HG03469 (cell line): ENCODE results near the gene RAP2A.

ENCODE experiments used
- ATAC-seq: cut with Tn5 transposase; IDR thresholded peaks from one replicate; pipeline ENCODE4 v1.9.1; 2021; ENCODE audit warnings: mild to moderate bottlenecking, moderate library complexity, moderate number of reproducible peaks; ENCODE audit not compliant: unreplicated experiment

RAP2A gene

GRCh38 chr13:97433727-97434396, at the start of gene RAP2A:
TSS of gene RAP2A (plus strand) at chr13:97434169. CDS start at chr13:97434471, 302 bp downstream.
- peak; percentile 25 for ATAC-seq

- no peak for ATAC-seq
These were observed 49.6 kb upstream of the RAP2A start for GRCh38 chr13:97384371-97384770.

- ATAC-seq, result no peak
These were observed 48.8 kb upstream of the RAP2A start for GRCh38 chr13:97385146-97385545.

DNA sequence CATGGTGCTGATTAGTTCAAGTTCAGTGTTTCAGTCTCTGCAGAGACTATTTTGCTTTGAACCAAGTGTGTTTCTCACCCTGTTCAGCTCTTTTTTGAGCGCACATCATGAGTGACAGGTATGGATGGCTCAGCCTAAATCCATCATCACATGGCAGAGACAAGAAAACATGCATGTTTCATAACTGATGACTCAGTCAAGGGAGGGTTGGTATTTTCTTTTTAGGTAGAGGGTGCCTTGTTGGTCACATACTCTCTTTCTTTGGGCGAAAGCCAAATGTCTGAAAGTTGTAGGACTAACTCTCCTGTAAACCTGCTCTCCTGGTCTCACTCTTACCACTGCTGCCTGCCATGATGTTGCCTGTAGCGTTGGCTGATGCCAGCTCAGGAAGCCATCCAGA, 48.1 kb upstream of the RAP2A start:
- no peak for ATAC-seq

DNA sequence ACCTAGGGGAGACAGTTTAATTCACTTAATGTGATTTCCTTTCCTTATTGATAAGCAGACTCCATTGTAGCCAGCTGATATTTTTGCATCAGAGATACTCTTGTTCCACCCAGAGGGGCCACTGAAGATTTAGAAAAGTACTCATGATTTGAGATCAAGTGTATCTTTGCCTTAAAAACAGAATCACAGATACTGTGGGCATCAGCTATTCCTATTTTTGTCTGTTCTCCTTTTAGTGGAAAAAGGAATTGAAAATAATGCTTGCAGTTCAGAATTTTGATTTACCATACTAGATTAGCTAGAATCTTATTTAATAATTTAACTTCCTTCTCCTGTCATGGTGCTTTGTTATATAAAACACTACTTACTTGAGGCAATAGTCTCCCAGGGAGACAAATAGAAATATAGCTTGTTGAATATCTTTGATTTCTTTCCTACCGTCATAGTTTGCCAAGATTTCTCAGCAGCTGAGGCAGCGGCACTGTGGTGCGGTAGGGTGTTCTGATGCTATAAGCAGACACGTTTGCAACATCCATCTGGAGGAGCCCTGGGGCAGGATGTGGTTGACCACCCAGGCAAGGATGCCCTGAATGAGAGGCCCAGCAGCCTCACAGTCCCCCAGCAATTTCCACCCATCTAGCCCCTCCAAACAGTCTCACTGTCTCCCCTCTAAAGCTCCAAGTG, 47.0 kb upstream of the RAP2A start:
- peak; percentile 58 for ATAC-seq

DNA sequence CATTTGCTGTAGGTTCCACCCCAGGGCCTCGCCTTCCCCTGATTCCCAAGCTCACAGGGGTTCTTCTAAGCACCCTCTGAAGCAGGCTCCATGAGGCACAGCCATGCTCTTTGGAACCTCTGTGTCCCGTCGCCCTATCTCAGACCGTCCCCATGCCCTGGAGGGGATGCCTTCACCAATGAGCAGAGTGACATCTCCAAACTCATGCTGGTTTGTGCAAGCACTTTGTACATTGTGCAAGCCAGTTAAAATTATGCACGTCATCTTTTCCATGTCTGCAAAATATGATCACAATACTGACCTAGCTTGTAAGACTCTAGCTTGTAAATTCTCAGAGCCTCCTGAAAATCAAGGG, 46.5 kb upstream of the RAP2A start:
- no peak for ATAC-seq

DNA sequence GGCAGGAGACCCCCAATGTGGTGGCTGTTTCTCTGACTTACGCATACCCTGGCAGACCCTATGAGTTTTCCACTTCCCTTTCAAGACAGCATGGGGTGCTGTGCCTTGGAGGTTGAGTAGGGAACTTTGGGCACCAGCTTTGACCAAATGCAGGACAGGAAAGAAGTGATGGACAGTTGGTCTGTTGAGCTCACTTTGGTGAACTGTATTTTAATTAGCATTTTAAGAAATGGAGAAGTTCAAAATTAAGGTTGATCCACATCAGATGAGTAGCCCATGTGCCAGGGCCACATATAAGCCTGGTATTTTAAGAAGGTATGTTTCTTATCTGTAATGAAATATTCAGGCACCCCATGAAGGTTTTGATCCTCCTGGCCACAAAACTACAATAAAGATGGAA, 46.1 kb upstream of the RAP2A start:
- no peak for ATAC-seq

DNA sequence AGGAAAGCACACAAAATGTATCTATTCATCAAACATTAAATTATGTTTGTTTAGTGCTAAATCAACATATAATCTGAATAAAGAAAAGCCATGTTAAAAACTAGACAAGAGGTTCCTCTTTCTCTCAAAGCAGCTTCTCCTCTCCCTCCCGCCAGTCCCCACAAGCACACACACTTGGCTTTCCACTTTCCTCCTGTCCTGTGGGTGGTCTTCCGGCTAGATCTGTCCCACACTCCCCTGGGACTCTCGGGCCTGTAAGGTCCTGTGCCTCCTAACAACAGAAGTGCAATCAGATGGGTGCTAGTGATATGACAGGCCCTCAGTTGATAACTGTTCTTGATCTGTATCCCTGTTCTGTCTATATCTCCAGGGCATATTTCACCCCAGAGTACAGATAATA, 45.6 kb upstream of the RAP2A start:
- ATAC-seq, result no peak

GRCh38 chr13:97390941-97391600, 42.9 kb upstream of the RAP2A start:
- no peak for ATAC-seq

DNA sequence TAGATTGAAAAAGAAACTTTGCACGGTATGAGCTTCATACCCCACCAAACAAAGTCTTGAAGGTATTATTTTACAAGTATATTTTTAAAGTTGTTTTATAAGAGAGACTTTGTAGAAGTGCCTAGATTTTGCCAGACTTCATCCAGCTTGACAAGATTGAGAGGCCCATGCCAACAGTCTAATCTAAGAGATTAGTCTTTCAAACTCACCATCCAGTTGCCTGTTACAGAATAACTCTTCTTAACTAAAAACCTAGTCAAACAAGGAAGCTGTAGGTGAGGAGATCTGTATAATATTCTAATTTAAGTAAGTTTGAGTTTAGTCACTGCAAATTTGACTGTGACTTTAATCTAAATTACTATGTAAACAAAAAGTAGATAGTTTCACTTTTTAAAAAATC, 41.9 kb upstream of the RAP2A start:
- no peak for ATAC-seq

GRCh38 chr13:97394542-97394941, 39.4 kb upstream of the RAP2A start:
- ATAC-seq, result no peak

GRCh38 chr13:97395447-97396136, 38.4 kb upstream of the RAP2A start:
- no peak for ATAC-seq

DNA sequence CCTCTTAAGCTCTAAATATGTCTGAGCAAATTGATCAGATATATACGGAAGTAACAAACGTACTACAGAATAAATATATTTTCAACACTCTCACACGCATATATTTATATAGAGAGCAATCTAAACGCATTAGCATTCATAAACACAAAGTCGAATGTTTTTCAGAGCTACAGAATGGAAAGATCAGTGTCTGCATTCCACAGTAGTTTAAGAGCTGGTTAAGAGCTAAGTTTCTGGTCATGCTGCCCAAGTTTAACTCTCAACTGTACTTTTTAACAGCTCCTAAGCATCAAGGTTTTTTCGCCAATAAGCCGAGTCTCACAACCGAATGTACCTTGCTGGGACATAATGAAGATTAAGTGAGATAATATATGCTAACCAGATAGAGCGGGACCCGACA, 36.7 kb upstream of the RAP2A start:
- ATAC-seq, result no peak

- no peak for ATAC-seq
These were observed 32.5 kb upstream of the RAP2A start for GRCh38 chr13:97401421-97401820.

DNA sequence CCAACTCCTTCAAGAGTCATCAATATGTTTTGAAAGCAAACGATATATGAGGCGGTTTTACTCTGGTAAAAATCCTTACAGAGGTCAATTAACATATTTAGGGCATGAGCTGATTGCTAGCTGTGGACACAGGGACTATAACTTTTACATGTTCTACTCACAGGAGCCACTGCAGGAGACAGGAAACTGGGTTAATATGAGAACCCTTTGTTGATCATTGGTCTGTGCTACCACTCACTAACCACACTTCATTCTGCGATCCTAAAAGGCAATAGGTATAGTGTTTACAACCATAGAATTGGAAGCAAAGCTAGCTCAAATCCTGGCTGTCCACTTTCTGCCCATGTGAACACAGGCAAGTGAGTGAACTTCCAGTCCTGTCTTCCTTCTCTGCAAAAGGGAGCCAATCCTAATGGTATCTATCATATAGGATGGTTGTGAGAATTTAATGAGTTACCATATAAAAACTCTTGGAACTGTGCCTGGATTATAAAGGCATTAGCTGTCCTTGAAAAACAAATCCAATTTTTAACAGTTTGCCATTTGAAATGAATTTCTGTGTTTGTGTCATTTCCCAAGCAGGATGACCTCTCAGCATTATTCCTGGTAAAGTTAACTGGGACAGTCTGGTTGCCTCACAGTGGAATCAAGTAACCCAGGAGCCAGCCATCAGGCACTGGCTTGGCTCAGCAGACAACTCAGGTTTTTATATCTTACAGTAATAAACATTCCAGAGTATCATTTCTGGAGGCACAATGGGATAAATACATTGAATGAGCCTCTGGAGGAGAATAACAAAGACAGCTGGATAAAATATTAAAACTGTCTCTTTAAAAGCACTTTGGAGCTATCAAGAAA, 29.8 kb upstream of the RAP2A start:
- ATAC-seq, result no peak

GRCh38 chr13:97407540-97407939, 26.4 kb upstream of the RAP2A start:
- no peak for ATAC-seq

GRCh38 chr13:97408938-97409337, 25.0 kb upstream of the RAP2A start:
- no peak for ATAC-seq

DNA sequence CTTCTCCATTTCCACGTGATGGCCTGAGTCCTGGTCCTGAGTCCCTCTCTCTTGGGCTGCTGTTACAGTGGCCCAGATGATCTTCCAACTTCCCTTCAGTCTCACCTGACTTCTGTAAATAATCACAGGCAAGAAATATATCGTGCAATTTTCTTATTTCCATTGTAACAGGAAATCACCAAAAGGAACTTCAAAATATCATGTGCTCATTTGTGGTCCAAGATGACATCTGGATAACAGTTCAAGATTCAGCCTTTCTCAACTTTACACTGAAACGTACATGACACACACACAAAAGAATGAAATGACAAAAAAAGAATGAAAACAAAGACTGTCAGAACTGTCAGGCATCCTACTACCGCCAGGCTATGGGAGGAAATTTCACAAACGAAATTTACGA, 22.0 kb upstream of the RAP2A start:
- ATAC-seq, result no peak

GRCh38 chr13:97413694-97414093, 20.3 kb upstream of the RAP2A start:
- ATAC-seq, result no peak

DNA sequence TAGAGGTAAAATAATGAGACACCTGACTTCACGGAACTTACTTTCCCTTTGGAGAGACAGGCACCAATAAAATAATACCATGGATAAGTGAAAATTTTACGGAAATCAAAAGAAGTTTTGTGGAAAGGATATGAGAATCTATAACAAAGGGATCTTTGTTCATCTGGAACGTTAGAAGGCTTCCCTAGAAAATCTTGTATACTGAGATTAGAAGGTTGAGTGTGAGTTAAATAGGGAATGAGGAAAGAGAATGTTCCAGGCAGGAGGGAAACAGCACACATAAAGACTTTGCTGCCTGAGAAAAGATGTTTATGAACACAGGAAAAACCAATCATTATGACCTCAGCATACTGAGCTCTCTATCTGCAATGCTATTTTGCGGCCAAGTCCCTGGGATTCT, 19.6 kb upstream of the RAP2A start:
- ATAC-seq, result no peak

DNA sequence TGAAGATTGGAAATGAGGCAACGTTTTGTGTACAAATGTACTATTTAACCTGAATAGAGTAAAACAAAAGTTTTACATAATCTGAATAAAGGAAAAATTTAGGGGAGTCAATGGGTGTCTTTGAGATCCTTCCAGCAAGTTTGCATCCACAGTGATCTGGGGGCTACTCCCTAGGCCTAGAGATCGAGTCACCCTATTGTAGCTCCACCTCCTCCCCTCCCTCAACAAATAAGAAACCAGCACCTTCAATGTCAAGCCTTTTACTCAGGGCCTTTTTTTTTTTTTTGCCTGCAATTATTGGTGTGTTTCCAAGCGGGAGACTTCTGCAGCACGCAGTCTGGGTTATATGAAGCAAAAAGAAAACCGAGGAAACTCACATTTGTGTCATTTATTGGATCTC, 16.3 kb upstream of the RAP2A start:
- ATAC-seq, result no peak
